ENCODE results near the gene CYP2U1.

The CYP2U1 gene

DNA sequence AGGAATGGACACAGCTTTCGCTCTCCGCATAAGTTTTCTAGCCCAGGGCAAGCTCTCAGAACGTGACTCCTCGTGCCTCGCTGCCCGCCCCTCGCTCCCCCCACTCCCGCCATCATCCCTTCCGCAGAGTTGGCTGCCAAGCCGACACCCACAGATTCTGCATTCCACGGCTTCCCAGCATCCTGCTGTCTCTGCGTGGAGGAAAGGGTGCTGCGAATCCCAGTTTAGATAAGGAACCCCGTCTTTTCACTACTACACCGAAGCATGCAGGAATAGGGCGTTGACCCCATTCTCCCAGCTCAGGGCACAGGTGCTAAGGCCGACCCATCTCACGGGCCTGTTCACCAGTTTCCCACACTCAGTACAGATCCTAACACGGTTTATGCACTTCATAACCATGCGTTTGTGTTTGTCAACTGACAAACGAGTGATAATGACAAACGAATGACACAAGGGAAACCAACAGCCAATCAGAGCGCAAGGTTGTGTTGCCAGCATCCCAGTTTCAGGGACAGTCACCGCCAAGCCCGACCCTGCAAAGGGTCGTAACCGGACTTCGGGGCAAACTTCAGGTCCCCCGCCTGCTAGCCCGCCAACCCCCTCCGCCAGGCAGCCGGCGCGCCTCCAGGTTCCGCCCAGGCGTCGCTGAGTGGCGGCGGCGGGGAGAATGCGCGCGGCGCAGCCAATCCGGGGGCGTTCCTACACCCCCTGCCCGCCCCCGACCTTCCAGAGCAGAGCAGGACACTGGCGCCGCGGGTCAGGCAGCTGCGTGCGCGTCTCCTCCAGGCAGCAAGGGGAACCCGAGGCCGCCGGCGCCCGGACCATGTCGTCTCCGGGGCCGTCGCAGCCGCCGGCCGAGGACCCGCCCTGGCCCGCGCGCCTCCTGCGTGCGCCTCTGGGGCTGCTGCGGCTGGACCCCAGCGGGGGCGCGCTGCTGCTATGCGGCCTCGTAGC lies at the start of gene CYP2U1:
Gene CYP2U1 (plus strand): TSS at position 729 of the 954 bp plus-strand sequence. CDS start 95 bp downstream, at position 824.
- H3K27ac ChIP-seq (ENCODE audit: low read depth, low read length): no peak within 1 kb of the TSS; the same call in 1 of the 2 replicates
- H3K36me3 ChIP-seq (ENCODE audit: low read length): no peaks in the 10 kb centered on the region
- H3K9me2 ChIP-seq (replicated peaks; ENCODE audit: insufficient read depth, low read length): no peaks in the 10 kb centered on the region
- H3K9ac ChIP-seq (ENCODE audit: low read length): peak within 1 kb of the TSS; percentile 65
- TF ChIP-seq EZH2phosphoT487 (conservative IDR thresholded peaks at IDR 0.05; ENCODE audit: low read length) (no peak), CTCF (IDR thresholded peaks at IDR 0.05; ENCODE audit: insufficient read depth, low read length, poor library complexity, severe bottlenecking) (no peak)
- H4K20me1 ChIP-seq (ENCODE audit: low read depth, low read length): no peaks in the 10 kb centered on the region
- H3K4me3 ChIP-seq (ENCODE audit: insufficient read depth, low read length, poor library complexity, severe bottlenecking): peak within 1 kb of the TSS; percentile 59
- no peaks in the 10 kb centered on the region for H3K9me3 ChIP-seq (ENCODE audit: insufficient read depth, low read length)
- no peaks in the 10 kb centered on the region; the same call in 1 of the 2 replicates for H3F3A ChIP-seq (ENCODE audit: insufficient read depth)
- peak within 1 kb of the TSS; percentile 62 for H3K4me2 ChIP-seq (ENCODE audit: low read depth, low read length, poor library complexity, severe bottlenecking)
- peak within 1 kb of the TSS; percentile 96 for H2AFZ ChIP-seq (ENCODE audit: low read depth, low read length, severe bottlenecking)
- H3K79me2 ChIP-seq (ENCODE audit: insufficient read depth, low read length): no peaks in the 10 kb centered on the region
- no peaks in the 10 kb centered on the region for H3K27me3 ChIP-seq (ENCODE audit: low read length)

GRCh38 chr4:107885865-107886264 lies 45.5 kb upstream of the CYP2U1 start:
- Histone ChIP-seq H2AFZ (ENCODE audit: low read depth, low read length, severe bottlenecking) (no peak overlapping the region), H3K9ac (ENCODE audit: low read length) (no peak overlapping the region), H3K79me2 (ENCODE audit: insufficient read depth, low read length) (no peaks in the 10 kb centered on the region), H3K9me2 (replicated peaks; ENCODE audit: insufficient read depth, low read length) (no peaks in the 10 kb centered on the region), H3K4me3 (ENCODE audit: insufficient read depth, low read length, poor library complexity, severe bottlenecking) (no peak overlapping the region), H3F3A (ENCODE audit: insufficient read depth) (no peaks in the 10 kb centered on the region), H3K36me3 (ENCODE audit: low read length) (no peaks in the 10 kb centered on the region), H3K9me3 (ENCODE audit: insufficient read depth, low read length) (no peaks in the 10 kb centered on the region), H3K27me3 (ENCODE audit: low read length) (no peaks in the 10 kb centered on the region), H3K4me2 (ENCODE audit: low read depth, low read length, poor library complexity, severe bottlenecking) (no peak overlapping the region), H3K27ac (ENCODE audit: low read depth, low read length) (no peak overlapping the region), H4K20me1 (ENCODE audit: low read depth, low read length) (no peaks in the 10 kb centered on the region)
- TF ChIP-seq CTCF (IDR thresholded peaks at IDR 0.05; ENCODE audit: insufficient read depth, low read length, poor library complexity, severe bottlenecking): no peak
- no peak for TF ChIP-seq EZH2phosphoT487 (conservative IDR thresholded peaks at IDR 0.05; ENCODE audit: low read length)

DNA sequence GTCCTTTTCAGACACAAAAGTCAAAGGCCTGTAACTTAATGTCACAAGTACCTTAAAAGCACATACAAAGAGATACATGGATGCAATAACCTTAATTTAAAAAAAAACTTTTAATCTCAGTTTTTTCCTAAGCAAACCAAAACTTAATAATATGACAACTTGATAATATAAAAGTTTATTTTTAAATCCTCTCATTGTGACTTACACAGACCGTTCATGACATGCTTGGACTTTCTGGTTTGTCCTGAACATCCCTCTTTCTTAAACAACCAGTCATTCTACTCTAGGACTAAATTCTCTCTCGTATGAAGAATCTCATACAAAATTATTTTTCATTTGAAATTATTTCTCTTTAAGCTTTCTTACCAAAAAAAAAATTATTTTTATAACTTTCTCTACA lies 43.1 kb upstream of the CYP2U1 start:
- TF ChIP-seq CTCF (IDR thresholded peaks at IDR 0.05; ENCODE audit: insufficient read depth, low read length, poor library complexity, severe bottlenecking) (no peak), EZH2phosphoT487 (conservative IDR thresholded peaks at IDR 0.05; ENCODE audit: low read length) (no peak)
- H3F3A ChIP-seq (ENCODE audit: insufficient read depth): no peaks in the 10 kb centered on the region

More for the DNA sequence above, 43.1 kb upstream of the CYP2U1 start:
- H3K4me3 ChIP-seq (ENCODE audit: insufficient read depth, low read length, poor library complexity, severe bottlenecking): no peak overlapping the region
- H3K4me2 ChIP-seq (ENCODE audit: low read depth, low read length, poor library complexity, severe bottlenecking): no peak overlapping the region
- H2AFZ ChIP-seq (ENCODE audit: low read depth, low read length, severe bottlenecking): no peak overlapping the region
- no peak overlapping the region for H3K27ac ChIP-seq (ENCODE audit: low read depth, low read length)
- H3K9me3 ChIP-seq (ENCODE audit: insufficient read depth, low read length): no peaks in the 10 kb centered on the region
- no peaks in the 10 kb centered on the region for H3K36me3 ChIP-seq (ENCODE audit: low read length)
- H3K79me2 ChIP-seq (ENCODE audit: insufficient read depth, low read length): no peaks in the 10 kb centered on the region
- H3K9ac ChIP-seq (ENCODE audit: low read length): no peak overlapping the region
- H4K20me1 ChIP-seq (ENCODE audit: low read depth, low read length): no peaks in the 10 kb centered on the region
- no peaks in the 10 kb centered on the region for H3K27me3 ChIP-seq (ENCODE audit: low read length)
- no peaks in the 10 kb centered on the region for H3K9me2 ChIP-seq (replicated peaks; ENCODE audit: insufficient read depth, low read length)

Measured in SU-DHL-6 (cell line).